Stimulated activated CD8-positive, alpha-beta memory T cell treated with anti-CD3 and anti-CD28 coated beads, Interleukin-15, amount 100 ng/mL, for 48 hours (primary cell): ENCODE results near the gene SDF2L1.
"Not testable (repeated sequence)": the region's sequence is repeated elsewhere in the genome, so short reads cannot be mapped to it uniquely, and the experiment has no call there.

Experiments
- DNase-seq, 2 donors: peaks; one replicate each; pipeline ENCODE4 v3.0.0-alpha.2; 2020; ENCODE audit warnings: low read depth in 2 of 2

SDF2L1 gene

DNA sequence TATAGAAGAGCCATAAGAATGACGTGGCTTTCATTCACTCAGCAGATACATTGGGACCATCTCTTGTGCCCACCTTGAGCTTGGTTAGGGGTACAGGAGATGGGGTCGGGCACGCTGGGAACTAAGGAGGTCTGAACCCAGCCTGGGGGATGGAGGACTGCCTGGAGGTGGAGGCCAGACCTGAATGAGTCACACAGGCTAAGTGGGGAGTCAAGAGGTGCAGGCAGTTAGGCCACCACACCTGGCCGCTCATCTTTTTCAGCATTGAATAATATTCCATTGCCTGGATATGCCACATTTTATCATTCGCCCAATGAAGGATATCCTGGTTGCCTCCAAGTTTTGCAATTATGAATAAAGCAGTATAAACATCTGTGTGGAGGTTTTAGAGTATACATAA, 19.9 kb downstream of the SDF2L1 start:
- no peak for DNase-seq

DNA sequence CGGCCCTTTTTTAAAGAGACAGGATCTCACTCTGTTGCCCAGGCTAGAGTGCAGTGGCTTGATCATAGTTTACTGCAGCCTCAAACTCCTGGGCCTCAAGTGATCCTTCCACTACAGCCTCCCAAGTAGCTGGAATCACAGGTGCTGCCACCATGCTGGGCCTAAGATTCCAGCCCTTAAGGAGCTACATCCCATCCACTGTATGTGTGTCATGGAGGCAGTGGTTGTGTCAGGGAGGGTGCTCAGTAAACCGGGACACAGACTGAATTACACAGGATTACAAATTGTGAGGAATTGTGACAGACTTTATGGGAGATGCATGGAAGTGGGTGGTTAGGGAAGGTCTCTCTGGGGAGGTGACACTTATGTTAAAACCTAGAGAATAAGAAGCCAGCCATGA, 21.6 kb downstream of the SDF2L1 start:
- no peak for DNase-seq

DNA sequence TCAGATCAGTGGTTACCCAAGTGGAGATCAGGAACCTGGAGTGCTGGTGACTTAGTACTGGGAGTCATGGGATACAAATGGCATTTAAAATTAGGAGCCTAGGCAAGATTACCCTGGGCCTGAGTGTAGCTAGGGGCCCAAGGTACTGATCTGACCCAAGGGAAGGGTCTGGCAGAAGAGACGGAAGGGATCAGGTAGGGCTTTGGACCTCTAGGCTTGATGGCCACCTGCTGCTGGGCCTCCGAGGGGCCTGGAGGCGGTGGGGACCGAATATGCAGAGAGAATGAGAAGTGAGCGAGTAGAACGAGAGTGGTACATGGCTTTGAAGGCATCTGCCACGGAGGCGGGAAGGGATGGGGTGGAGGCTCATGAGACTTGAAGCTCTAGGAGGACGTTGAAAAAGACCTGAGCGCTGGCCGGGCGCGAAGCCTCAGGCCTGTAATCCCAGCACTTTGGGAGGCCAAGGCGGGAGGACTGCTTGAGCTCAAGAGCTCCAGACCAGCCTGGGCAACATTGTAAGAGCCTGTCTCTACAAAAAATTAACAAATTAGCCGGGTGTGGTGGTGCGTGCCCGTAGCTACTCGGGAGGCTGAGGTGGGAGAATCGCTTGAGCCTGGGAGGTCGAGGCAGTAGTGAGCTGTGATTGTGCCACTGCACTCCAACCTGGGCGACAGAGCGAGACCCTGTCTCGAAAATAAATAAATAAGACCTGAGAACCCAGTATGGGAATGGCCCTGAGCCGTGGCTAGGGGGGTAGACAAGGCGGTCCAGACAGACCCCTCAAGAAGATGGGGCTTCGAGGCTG, 23.1 kb downstream of the SDF2L1 start:
- DNase-seq: no peak

DNA sequence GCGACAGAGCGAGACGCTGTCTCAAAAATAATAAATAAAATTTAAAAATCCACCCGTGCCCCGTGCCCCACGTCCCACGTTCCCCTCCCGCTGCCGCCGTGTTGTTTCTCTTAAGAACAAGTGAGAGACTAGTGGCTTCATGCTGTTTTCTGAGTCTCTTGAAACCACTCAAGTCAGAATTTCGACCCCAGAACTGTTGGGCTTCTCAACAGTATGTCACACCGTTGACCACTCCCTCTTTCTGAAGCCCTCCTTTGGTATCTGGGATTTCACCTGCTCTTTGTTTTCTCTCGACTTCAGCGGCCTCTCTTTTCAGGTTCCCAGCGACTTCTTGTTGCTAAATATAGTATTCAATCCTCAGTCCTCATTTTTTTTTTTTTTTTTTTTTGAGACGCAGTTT, 24.7 kb downstream of the SDF2L1 start:
- DNase-seq: no peak

DNA sequence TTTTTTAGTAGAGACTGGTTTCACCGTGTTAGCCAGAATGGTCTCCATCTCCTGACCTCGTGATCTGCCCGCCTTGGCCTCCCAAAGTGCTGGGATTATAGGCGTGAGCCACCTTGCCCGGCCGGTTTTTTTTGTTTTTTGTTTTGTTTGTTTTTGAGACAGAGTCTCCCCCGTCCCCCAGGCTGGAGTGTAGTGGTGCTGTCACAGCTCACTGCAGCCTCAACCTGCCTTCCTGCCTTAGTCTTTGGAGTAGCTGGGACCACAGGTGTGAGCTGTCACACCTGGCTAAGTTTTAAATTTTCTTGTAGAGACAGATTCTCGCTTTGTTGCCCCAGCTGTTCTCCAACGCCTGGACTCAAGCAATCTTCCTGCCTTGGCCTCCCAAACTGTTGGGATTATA, 26.9 kb downstream of the SDF2L1 start:
- DNase-seq: no peak

DNA sequence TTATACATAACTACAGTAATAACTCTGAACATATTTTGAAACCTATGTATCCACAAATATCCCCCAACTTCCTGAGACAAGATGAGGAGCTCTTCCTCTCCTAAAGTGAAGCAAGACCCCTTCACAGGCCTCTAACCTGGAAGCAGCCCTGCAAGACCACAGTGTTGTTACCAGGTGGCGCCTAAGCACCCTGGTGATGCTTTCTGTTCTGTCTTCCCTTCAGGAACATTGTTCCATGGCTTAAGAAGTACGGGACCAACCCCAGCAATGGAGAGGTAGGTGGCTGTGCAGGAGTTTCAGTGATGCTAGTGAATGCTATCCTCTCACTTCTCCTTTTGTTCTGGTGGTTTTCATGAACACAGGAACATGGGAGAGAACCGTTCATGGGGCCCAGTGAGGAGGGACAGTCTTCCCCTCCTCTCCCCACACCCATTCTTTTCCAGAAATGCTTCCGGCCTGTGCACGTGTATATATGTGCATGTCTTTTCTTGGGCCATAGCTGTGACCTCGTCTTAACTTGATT, 30.1 kb downstream of the SDF2L1 start:
- DNase-seq: no peak

DNA sequence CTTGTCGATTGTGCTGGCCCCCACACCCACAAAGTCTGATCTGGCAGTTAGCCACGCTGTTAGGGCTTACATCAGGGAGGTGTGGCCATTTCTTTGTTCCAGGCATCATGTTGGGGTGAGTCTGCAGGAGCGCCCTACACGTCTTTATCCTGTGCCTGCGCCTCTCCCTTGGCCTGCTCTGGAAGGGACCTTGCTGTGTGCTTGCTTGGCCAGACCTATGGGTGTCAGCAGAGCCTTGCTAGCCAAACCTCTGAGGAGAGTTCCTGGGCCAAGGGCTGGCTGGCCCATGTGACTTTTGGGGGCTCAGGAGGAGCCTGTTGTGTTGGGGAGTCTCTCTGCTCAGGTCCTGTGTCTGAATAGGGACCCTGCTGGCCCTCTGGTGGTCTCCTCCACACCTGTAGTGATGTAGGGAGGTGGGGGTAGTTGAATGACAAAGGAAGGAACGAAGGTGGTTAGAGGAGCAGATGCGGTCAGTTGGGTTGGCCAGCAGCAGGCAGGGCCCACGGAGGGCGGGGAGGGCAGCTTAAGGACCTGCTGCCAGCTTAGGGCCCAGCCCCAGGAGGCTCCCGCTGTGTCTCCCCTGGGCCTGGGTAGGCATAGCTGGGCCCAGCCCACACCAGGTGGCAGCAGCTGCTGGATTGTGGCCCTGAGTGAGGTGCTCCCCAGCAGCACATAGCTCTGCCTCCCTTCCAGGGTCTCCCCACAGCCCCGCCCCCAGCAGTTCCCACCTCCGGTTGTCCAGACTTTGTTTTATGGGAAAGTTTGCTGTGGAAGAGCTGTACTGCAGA, 31.6 kb downstream of the SDF2L1 start:
- DNase-seq: no peak

DNA sequence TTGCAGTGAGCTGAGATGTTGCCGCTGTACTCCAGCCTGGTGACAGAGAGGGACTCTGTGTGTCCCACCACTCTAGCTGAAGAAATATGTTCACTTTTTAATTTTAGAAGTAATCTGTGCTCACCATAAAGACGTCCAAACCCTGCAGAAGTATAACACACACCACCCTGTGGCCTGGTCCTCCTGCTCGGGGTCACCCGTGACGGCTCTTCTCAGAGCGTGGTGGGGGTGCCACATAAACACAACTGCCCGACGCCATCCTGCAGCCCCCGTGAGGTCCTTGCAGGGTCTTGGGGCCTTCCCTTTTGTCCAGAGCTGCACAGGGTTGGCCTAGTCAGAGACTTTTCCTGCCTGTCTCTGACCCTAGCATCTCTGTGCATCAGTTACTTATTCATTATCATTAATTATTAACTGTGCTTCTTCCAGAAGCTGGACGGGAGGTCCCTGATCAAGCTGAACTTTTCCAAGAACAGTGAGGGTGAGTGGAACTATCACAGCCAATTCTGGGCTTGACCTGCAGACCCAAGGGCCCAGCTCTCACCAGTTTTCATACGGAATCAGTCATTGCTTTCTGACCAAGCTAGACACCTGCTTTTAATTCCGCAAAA, 32.6 kb downstream of the SDF2L1 start:
- DNase-seq: no peak

DNA sequence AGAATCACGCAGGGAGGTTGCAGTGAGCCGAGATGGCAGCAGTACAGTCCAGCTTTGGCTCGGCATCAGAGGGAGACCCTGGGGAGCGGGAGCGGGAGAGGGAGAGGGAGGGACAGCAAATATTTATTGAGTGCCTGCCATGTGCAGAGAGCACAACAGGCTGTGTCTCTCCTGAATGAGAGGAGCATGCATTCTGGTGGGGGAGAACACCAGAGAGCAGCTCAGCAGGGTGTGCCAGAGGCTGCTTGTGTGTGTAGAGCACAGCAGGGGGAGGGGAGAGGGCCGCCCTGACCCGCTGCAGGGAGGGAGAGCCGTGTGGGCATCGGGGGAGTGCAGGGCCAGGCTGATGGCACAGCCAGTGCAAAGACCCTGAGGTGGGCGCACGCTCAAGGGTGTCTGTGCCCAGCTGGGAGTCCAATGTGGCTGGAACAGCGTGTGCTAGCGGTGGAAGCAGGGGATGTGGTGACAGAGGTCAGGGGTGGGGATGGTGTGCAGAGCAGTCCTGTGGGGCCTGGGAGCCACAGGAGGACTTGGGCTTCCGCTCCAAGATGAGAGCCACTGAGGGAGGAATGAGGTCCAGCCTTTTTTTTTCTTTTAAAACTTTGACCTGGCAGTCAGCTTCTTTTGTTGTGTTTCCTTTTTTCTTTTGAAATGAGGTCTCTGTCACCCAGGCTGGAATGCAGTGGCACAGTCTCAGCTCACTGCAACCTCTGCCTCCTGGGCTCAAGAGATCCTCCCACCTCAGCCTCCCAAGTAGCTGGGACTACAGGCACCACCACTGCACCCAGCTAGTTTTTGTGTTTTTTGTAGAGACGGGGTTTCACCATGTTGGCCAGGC, 35.7 kb downstream of the SDF2L1 start:
- no peak for DNase-seq

DNA sequence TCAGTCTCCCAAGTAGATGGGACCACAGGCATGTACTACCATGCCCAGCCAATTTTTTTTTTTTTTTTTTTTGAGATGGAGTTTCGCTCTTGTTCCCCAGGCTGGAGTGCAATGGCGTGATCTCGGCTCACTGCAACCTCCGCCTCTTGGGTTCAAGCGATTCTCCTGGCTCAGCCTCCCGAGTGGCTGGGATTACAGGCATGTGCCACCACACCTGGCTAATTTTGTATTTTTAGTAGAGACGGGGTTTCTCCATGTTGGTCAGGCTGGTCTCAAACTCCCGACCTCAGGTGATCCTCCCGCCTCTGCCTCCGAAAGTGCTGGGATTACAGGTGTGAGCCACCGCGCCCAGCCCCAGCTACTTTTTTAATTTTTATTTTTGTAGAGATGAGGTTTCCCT, 36.7 kb downstream of the SDF2L1 start:
- not testable (repeated sequence) for DNase-seq

DNA sequence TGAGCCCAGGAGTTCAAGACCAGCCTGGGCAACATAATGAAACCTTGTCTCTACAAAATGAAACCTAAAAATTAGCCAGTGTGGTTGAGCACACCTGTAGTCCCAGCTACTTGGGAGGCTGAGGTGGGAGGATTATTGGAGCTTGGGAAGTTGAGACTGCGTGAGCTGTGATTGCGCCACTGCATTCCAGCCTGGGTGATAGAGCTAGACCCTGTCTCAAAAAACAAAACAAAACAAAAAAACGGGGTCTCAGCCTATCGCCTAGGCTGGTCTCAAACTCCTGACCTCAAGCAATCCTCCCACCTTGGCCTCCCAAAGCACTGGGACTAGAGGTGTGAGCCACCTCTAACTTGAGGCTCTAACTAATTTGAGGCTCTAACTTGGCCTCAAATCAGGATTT, 37.3 kb downstream of the SDF2L1 start:
- DNase-seq: no peak

DNA sequence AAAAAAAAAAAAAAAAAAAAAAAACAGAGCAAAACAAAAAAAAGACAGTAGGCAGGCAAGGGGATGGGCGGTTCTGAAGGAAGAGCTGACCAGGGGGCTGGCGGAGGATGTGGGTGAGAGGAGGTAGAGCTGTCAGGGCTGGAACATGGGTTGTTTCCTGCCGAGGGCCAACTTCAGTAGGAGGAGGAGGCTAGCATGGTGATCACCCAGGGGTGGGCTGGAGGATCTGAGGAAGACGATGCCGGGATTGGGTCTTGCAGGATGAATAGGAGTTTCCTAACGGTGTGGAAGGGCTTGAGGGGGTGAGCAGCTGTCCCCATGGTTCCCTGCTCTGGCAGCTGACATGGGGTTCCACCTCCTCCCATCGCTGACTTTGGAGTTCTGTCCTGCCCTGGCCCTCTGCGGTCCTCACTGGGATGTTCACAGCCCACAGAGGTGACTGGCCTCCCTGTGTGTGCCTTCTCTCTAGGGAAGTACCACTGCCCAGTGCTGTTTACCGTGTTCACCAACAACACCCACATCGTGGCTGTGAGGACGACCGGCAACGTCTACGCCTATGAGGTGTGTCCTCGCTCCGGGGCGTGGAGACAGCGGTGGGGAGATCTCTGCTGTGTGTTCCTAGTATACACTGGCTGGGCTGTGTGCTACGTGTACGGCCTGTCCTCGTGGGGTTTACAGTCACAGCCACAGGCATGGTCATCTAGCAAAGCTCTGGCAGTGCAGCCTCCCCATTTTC, 38.9 kb downstream of the SDF2L1 start:
- no peak for DNase-seq

DNA sequence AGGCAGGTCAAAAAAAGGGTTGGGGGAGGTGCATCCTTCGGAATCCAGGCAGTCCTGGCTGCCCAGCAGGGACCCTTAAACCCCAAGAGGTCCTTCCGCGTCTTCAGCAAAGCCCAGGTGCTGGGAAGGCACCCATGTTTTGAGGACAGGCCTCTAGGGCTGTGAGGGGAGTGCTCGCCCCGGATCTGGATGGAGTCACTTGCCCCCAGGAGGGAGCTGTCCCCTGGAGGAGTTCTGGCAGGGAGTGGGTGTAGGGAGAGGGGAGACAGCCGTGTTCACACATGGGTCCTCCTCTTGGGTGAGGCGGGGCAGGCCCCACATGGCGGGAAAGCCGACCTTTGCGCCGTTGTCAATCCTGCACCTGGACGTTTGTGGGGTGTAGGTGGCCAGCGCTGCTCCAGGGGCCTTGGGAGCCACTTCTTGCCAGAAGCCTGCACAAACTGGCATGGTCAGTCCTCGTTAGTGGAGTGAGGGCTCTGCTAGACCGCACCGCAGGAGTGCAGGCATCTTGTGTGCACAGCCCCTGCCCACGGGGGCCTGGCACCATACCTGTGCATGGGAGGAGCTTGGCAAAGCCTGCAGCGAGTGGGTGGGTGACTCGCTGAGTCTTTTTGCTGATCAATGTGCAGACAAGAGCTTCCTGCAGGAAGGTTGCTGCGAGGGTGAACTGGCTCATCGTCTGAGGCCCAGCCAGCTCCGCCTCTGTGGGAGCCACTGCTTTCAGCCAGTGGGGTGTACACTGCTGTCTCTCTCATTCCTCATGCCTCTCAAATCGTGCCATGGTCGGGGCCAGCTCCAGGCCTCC, 39.7 kb downstream of the SDF2L1 start:
- no peak for DNase-seq

DNA sequence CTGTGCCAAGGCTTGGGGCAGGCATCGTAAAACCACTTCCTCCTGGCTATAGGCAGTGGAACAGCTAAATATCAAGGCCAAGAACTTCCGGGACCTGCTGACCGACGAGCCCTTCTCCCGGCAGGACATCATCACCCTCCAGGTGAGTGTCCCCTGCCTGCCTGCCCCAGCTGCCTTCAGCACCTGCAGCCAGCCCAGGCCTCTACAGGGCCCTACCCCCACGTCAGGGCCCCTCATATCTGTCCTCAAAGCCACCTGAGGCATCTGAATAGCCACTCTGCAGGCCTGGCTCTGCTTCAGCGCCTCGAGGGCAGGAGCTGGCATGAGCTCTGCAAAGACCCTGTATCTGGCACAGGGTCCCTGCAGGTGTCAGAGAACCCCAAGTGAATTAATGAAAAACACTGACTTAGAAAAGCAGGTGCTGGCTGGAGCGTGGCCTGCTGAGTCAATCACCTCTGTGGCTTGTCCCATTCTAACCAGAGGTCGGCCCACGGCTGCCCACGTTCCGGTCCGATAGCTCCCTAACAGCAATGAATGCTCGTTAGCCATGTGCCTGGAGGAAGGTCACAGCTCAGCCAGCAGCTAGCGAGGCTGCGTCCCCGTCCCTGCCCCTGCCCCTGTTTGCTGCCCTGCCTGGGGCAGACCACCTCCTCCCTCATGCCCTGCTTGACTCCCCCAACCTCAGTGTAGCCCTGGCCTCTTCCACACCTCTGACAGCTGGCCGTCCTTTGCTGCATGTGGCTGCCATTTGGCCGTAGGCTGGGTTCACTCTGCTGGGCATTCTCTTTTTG, 40.5 kb downstream of the SDF2L1 start:
- no peak for DNase-seq

DNA sequence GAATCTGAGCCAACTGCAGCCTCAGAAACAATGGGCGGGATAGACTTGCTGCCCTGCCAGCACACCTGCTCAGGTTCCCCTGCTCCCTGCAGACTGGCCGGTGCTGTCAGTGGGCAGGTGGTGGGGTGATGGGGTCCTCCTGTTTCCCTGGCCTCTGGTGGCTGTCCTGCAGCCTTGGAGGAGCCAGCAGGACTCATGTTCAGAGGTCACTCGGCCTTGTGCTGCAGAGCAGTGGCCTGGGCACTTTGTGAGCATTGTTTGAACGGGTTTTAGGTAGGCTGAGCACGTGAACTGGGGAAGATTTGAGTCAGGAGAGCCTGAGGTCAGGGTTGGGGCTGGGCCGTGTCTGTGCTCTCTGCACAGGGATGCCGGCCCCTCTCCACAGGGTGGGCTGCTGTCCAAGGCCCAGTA, 41.3 kb downstream of the SDF2L1 start:
- DNase-seq: no peak

DNA sequence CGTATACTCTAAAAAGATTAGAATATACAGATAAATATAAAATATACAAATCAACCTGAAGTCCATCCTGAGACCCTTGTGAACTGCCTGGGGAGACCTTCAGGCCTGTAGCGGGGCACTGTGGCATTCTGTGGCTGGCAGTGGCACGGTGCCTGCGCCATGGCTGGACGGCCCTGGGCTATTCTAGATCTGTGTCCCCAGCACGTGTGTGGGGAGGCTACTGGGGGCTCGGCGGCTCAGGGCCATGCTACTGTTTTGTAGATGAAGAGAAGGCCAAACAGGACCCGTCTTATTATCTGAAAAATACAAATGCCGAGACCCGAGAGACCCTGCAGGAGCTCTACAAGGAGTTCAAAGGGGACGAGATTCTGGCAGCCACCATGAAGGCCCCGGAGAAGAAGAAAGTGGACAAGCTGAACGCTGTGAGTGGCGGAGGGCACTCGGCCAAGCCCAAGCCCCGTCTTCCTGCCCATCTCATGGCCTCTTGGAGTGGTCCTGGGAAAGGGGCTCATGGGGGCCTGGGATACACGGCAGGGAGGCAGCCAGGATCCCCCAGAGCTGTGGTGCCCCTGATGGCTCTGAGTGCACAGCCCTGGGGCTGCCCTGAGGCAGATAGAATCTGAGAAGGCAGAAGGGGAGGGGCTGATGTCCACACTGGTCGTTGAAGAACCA, 42.5 kb downstream of the SDF2L1 start:
- no peak for DNase-seq

DNA sequence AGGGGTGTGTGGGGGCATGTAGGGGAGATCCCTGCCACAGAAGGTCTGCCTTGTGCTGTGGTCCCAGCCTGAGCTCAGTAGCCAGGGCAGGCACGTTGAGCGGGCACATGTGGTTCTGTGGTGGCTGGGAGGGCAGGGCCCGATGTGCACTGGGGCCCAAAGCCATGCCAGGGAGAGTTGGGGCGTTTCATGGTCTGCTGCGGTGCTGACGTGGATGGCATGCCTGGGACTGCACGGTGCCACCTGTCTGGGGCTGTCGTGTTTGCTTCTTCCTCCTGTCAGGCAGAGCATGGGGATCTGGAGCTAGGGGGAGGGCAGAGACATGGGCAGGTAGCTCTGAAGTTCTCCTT, 43.0 kb downstream of the SDF2L1 start:
- DNase-seq: no peak

DNA sequence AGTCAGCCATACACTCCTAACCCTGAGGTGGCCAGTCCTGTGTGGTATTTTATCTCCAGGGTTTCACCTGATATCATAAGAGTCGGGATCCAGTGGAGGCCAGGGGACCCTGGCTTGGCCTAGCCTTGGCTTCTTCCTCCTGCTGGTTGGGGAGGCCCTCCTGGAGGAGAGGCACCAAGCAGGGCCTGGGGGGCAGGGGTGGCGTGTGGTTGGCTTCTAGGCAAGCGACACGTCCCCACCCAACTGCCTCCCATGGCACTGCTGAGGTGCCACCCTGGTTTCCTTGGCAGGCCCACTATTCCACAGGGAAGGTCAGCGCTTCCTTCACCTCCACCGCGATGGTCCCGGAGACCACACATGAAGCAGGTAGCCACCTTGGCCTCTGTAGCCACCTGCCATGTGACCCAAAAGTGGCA, 44.1 kb downstream of the SDF2L1 start:
- DNase-seq: no peak
